ENCODE data around the gene LIPF.

DNA sequence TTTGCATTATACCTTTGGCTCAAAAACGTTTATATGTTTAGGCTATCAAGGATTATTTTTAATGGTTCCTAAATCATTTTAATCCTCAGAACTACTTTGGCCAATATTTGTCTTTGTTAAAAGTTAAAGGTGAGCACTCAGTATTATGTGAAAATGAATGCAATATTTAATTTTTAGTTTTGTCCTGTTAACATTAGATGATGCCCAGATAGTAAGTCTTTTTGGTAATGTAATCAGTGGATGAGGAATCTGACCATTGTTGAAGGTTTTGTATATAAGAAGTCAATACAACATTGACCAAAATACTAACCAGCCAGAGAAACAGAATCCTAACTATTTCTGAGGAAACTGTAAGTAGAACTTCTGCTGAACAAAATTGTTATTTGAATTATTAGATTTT is at the start of gene LIPF:
- TF ChIP-seq, protein P1, sequence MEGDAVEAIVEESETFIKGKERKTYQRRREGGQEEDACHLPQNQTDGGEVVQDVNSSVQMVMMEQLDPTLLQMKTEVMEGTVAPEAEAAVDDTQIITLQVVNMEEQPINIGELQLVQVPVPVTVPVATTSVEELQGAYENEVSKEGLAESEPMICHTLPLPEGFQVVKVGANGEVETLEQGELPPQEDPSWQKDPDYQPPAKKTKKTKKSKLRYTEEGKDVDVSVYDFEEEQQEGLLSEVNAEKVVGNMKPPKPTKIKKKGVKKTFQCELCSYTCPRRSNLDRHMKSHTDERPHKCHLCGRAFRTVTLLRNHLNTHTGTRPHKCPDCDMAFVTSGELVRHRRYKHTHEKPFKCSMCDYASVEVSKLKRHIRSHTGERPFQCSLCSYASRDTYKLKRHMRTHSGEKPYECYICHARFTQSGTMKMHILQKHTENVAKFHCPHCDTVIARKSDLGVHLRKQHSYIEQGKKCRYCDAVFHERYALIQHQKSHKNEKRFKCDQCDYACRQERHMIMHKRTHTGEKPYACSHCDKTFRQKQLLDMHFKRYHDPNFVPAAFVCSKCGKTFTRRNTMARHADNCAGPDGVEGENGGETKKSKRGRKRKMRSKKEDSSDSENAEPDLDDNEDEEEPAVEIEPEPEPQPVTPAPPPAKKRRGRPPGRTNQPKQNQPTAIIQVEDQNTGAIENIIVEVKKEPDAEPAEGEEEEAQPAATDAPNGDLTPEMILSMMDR (IDR thresholded peaks at IDR 0.05), result no peak
- no peak for TF ChIP-seq POLR2A (IDR thresholded peaks at IDR 0.05)

Measured in adrenal gland (tissue), 5 donors.